B cell (primary cell): ENCODE results near the gene LRRC36. TPM values are rescaled to one million over a fixed set of nuclear protein-coding genes. Genes with fewer than 3 reads are reported as not detected.

ENCODE experiments used
- ATAC-seq: fragments of 200-7000 bp; cut with Tn5 transposase; one replicate; pipeline ENCODE4 v1.10.0; 2021; ENCODE audit warnings: low read depth, mild to moderate bottlenecking, moderate number of reproducible peaks, moderate library complexity
- CTCF ChIA-PET: fragments of 350-600 bp; sonication (Branson Sonifier 250); formaldehyde crosslinking; loops from one replicate; lab custom pipeline; 2021; ENCODE audit warnings: antibody characterized with exemption, inconsistent platforms; lab: Charles Lee
- POLR2A ChIA-PET: fragments of 350-600 bp; sonication (Branson Sonifier 250); formaldehyde crosslinking; loops from one replicate; lab custom pipeline; 2021; ENCODE audit warnings: antibody characterized with exemption; lab: Charles Lee
- DNase-seq: peaks from one replicate; pipeline ENCODE4 v3.0.0; 2013
- H2AFZ ChIP-seq: 2 replicates; pipeline ENCODE4 v1.6.1; 2012; ENCODE audit warnings: mild to moderate bottlenecking, low read depth, low read length; ENCODE audit not compliant: insufficient read depth, poor library complexity, severe bottlenecking
- H3K27ac ChIP-seq, 2 donors: 1 replicate in 1 of 2; 2 replicates in 1 of 2; pipeline ENCODE4 v1.5.1; 2012 to 2013; ENCODE audit warnings: low read length in 2 of 2, mild to moderate bottlenecking in 2 of 2, moderate library complexity in 1 of 2
- H3K27me3 ChIP-seq, 4 experiments: fragments of 200-600 bp in 1 of 4; sonication (generic) in 1 of 4; replicated peaks in 1 of 4; 1 replicate in 2 of 4; 2 replicates in 2 of 4; pipeline versions ENCODE4 v1.6.1 to v1.7.0; 2013 to 2016; ENCODE audit warnings: low read length in 3 of 4, mild to moderate bottlenecking in 2 of 4, mixed read lengths in 1 of 4, moderate library complexity in 1 of 4; ENCODE audit not compliant: insufficient read depth in 4 of 4, control insufficient read depth in 3 of 4; ENCODE audit errors: control extremely low read depth in 1 of 4
- H3K36me3 ChIP-seq, 2 experiments: replicated peaks in 1 of 2; 1 replicate in 1 of 2; 2 replicates in 1 of 2; pipeline versions ENCODE4 v1.6.1 to v1.7.1; 2013; ENCODE audit warnings: low read length in 1 of 2; ENCODE audit not compliant: insufficient read depth in 2 of 2, control insufficient read depth in 1 of 2; ENCODE audit errors: control extremely low read depth in 1 of 2, extremely low read depth in 1 of 2
- H3K4me1 ChIP-seq, 2 donors: fragments of 200-600 bp in 1 of 2; sonication (generic) in 1 of 2; 1 replicate in 1 of 2; 2 replicates in 1 of 2; pipeline versions ENCODE4 v1.5.1 to v1.6.1; 2013 to 2017; ENCODE audit warnings: low read length in 2 of 2; ENCODE audit not compliant: control insufficient read depth in 2 of 2, insufficient read depth in 2 of 2
- H3K4me2 ChIP-seq: replicated peaks from 2 replicates; pipeline ENCODE3; 2012; ENCODE audit warnings: mild to moderate bottlenecking, low read depth, low read length; ENCODE audit not compliant: poor library complexity, severe bottlenecking
- H3K4me3 ChIP-seq, 5 experiments: fragments of 200-600 bp in 1 of 5; sonication (generic) in 1 of 5; 1 replicate in 3 of 5; 2 replicates in 2 of 5; pipeline versions ENCODE4 v1.5.1 to v1.7.0; 2011 to 2016; ENCODE audit warnings: low read length in 4 of 5, mild to moderate bottlenecking in 4 of 5, low read depth in 2 of 5, control low read depth in 1 of 5, moderate library complexity in 1 of 5; ENCODE audit not compliant: insufficient read depth in 1 of 5; ENCODE audit errors: control extremely low read depth in 1 of 5, extremely low read depth in 1 of 5
- H3K79me2 ChIP-seq: fragments of 200-600 bp; sonication (generic); one replicate; pipeline ENCODE4 v1.6.0; 2016; ENCODE audit warnings: low read length; ENCODE audit not compliant: control insufficient read depth, insufficient read depth
- H3K9ac ChIP-seq: fragments of 200-600 bp; sonication (generic); 2 replicates; pipeline ENCODE4 v1.6.1; 2017; ENCODE audit warnings: mild to moderate bottlenecking, low read length, moderate library complexity
- H3K9me3 ChIP-seq, 3 donors: one replicate each; pipeline versions ENCODE4 v1.6.1 to v1.7.1; 2013; ENCODE audit warnings: low read length in 2 of 3; ENCODE audit not compliant: control insufficient read depth in 2 of 3, insufficient read depth in 1 of 3; ENCODE audit errors: control extremely low read depth in 1 of 3
- H4K20me1 ChIP-seq: 2 replicates; pipeline ENCODE4 v1.6.0; 2012; ENCODE audit warnings: mild to moderate bottlenecking, low read length; ENCODE audit not compliant: insufficient read depth, control insufficient read depth, poor library complexity, severe bottlenecking
- H3K27ac Mint-ChIP-seq: one replicate; pipeline ENCODE4 v1.8.0; 2021; ENCODE audit warnings: mixed read lengths
- H3K27me3 Mint-ChIP-seq: one replicate; pipeline ENCODE4 v1.8.0; 2021; ENCODE audit warnings: mixed read lengths
- H3K4me1 Mint-ChIP-seq: one replicate; pipeline ENCODE4 v1.8.0; 2021; ENCODE audit warnings: mixed read lengths
- H3K4me3 Mint-ChIP-seq: one replicate; pipeline ENCODE4 v1.8.0; 2021; ENCODE audit warnings: mixed read lengths
- H3K9me3 Mint-ChIP-seq: one replicate; pipeline ENCODE4 v1.8.0; 2022; ENCODE audit warnings: mixed read lengths; ENCODE audit not compliant: insufficient read depth
- EZH2 ChIP-seq: IDR thresholded peaks from 2 replicates; pipeline ENCODE4 v1.6.1; 2012; ENCODE audit warnings: borderline replicate concordance, low read depth, mild to moderate bottlenecking, moderate library complexity, low read length; ENCODE audit not compliant: insufficient read depth, poor library complexity, severe bottlenecking
- WGBS: methylation state at CpG from one replicate; pipeline ENCODE4 v1.1.5; 2013; ENCODE audit warnings: missing lambda C conversion rate; ENCODE audit not compliant: insufficient coverage; 5-methylcytosine and 5-hydroxymethylcytosine counted together
- intact Hi-C: fragments of 100-400 bp; cut with micrococcal nuclease; formaldehyde crosslinking; loops from one replicate; pipeline ENCODE4 v1.10.0; 2022
- polyA plus RNA-seq: library from polyadenylated mRNA; depleted of rRNA; stranded (reverse); fragments of >200 nt; gene quantifications from 2 replicates; pipeline ENCODE4 v1.2.3, GENCODE V29; 2012
- total RNA-seq, 2 donors: library from RNA; stranded (reverse); fragments of 120-200 nt in 1 of 2; gene quantifications; 1 replicate in 1 of 2; 2 replicates in 1 of 2; pipeline versions ENCODE4 v1.2.3 to v1.2.4, GENCODE V29; 2013 to 2022
- TF ChIP-seq, protein P1 (sequence below): fragments of 200-600 bp; IDR thresholded peaks from one replicate; pipeline ENCODE4 v1.8.0; 2022; ENCODE audit warnings: antibody characterized with exemption, mild to moderate bottlenecking

The LRRC36 gene
- total and polyA plus RNA-seq, 2 donors (not counting 1 experiment from before 2014, with no cell fraction given) = 0.98 TPM; not detected in 1

- Mint-ChIP-seq H3K27me3 (no peaks in the 10 kb centered on the region), H3K27ac (no peak overlapping the region), H3K9me3 (no peaks in the 10 kb centered on the region), H3K4me3 (no peak overlapping the region), H3K4me1 (no peaks in the 10 kb centered on the region)
- H3K9ac ChIP-seq = no peak overlapping the region
- ATAC-seq (no peak), DNase-seq (no peak)
- H3K79me2 ChIP-seq = no peaks in the 10 kb centered on the region
- H3K4me3 ChIP-seq = no peak overlapping the region
- TF ChIP-seq, protein P1, sequence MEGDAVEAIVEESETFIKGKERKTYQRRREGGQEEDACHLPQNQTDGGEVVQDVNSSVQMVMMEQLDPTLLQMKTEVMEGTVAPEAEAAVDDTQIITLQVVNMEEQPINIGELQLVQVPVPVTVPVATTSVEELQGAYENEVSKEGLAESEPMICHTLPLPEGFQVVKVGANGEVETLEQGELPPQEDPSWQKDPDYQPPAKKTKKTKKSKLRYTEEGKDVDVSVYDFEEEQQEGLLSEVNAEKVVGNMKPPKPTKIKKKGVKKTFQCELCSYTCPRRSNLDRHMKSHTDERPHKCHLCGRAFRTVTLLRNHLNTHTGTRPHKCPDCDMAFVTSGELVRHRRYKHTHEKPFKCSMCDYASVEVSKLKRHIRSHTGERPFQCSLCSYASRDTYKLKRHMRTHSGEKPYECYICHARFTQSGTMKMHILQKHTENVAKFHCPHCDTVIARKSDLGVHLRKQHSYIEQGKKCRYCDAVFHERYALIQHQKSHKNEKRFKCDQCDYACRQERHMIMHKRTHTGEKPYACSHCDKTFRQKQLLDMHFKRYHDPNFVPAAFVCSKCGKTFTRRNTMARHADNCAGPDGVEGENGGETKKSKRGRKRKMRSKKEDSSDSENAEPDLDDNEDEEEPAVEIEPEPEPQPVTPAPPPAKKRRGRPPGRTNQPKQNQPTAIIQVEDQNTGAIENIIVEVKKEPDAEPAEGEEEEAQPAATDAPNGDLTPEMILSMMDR = no peak
- TF ChIP-seq EZH2 = no peak
- H3K27ac ChIP-seq = no peak overlapping the region
- intact Hi-C loops = no loop called here
- no peak overlapping the region for H3K4me2 ChIP-seq
- H3K9me3 ChIP-seq = no peaks in the 10 kb centered on the region
- no peaks in the 10 kb centered on the region for H3K36me3 ChIP-seq
- H4K20me1 ChIP-seq = no peaks in the 10 kb centered on the region
- CTCF ChIA-PET = interaction anchor here (1.5 kb wide), 1 partner anchor 11 kb away, joined by 3 read pairs; no protein-coding TSS in a partner anchor
- POLR2A ChIA-PET = interaction anchor here (0.6 kb wide), 1 partner anchor 194 kb away, joined by 5 read pairs; no protein-coding TSS in a partner anchor
- H2AFZ ChIP-seq = no peak overlapping the region
- no peaks in the 10 kb centered on the region for H3K27me3 ChIP-seq
- WGBS = 90% methylated on average over 5 of the region's 7 CpGs
- H3K4me1 ChIP-seq = no peaks in the 10 kb centered on the region
Observed at GRCh38 chr16:67291461-67291860, 35.2 kb upstream of the LRRC36 start.

GRCh38 chr16:67294171-67294757, 32.4 kb upstream of the LRRC36 start:
- H3K9me3 ChIP-seq = no peaks in the 10 kb centered on the region
- H4K20me1 ChIP-seq = no peaks in the 10 kb centered on the region
- TF ChIP-seq, protein P1 = no peak
- no peak for TF ChIP-seq EZH2
- ChIA-PET POLR2A (no interaction called here), CTCF (no interaction called here)
- intact Hi-C loops = no loop called here
- H3K4me3 ChIP-seq = no peak overlapping the region
- no peak overlapping the region for H3K4me3 Mint-ChIP-seq
- H3K27ac ChIP-seq = no peak overlapping the region
- no peak for ATAC-seq
- 89% methylated on average over 3 of the region's 4 CpGs for WGBS
- no peaks in the 10 kb centered on the region for H3K79me2 ChIP-seq
- H3K4me2 ChIP-seq = no peak overlapping the region
- H3K9ac ChIP-seq = no peak overlapping the region
- no peaks in the 10 kb centered on the region for H3K9me3 Mint-ChIP-seq
- no peaks in the 10 kb centered on the region for H3K27me3 Mint-ChIP-seq
- no peaks in the 10 kb centered on the region for H3K27me3 ChIP-seq
- no peaks in the 10 kb centered on the region for H3K4me1 ChIP-seq
- no peaks in the 10 kb centered on the region for H3K4me1 Mint-ChIP-seq
- H3K27ac Mint-ChIP-seq = no peak overlapping the region
- no peak overlapping the region for H2AFZ ChIP-seq
- no peaks in the 10 kb centered on the region for H3K36me3 ChIP-seq
- no peak for DNase-seq
